Nephron (organoid): Measurements from ENCODE around the gene PLA2G5.

Experiments used
- H3K27ac Mint-ChIP-seq, 3 experiments: 2 replicates each; pipeline ENCODE4 v1.8.0; 2020; ENCODE audit warnings: mixed read lengths in 3 of 3, mild to moderate bottlenecking in 2 of 3, moderate library complexity in 1 of 3
- H3K27me3 Mint-ChIP-seq: 2 replicates; pipeline ENCODE4 v1.8.0; 2021; ENCODE audit warnings: low read depth, mild to moderate bottlenecking, moderate library complexity, mixed read lengths
- H3K36me3 Mint-ChIP-seq: 2 replicates; pipeline ENCODE4 v1.8.0; 2020; ENCODE audit warnings: low read depth, mixed read lengths
- H3K4me1 Mint-ChIP-seq: 2 replicates; pipeline ENCODE4 v1.8.0; 2020; ENCODE audit warnings: mixed read lengths
- H3K4me3 Mint-ChIP-seq, 3 experiments: 2 replicates each; pipeline ENCODE4 v1.8.0; 2020; ENCODE audit warnings: mild to moderate bottlenecking in 3 of 3, mixed read lengths in 3 of 3, moderate library complexity in 2 of 3
- H3K9me3 Mint-ChIP-seq: 2 replicates; pipeline ENCODE4 v1.8.0; 2020; ENCODE audit warnings: mixed read lengths
- CTCF ChIP-seq, 3 experiments: fragments of 200-600 bp; sonication (generic); IDR thresholded peaks; one replicate each; pipeline ENCODE4 v1.5.0; 2021; ENCODE audit warnings: antibody characterized with exemption in 3 of 3; ENCODE audit not compliant: unreplicated experiment in 3 of 3

The PLA2G5 gene

GRCh38 chr1:20109223-20109856 is 39.3 kb downstream of the PLA2G5 start:
- no peak overlapping the region for H3K4me3 Mint-ChIP-seq
- H3K27me3 Mint-ChIP-seq = peaks cover 14% of the 10 kb centered on the region
- TF ChIP-seq CTCF (IDR thresholded peaks at IDR 0.05; ENCODE audit: unreplicated experiment in 3 of 3) = no peak
- no peak overlapping the region for H3K27ac Mint-ChIP-seq
- H3K4me1 Mint-ChIP-seq = peaks cover 7% of the 10 kb centered on the region
- H3K36me3 Mint-ChIP-seq = no peaks in the 10 kb centered on the region
- no peaks in the 10 kb centered on the region for H3K9me3 Mint-ChIP-seq

- Mint-ChIP-seq H3K9me3 (no peaks in the 10 kb centered on the region), H3K27ac (no peak overlapping the region), H3K36me3 (no peaks in the 10 kb centered on the region), H3K27me3 (peaks cover 9% of the 10 kb centered on the region), H3K4me3 (no peak overlapping the region), H3K4me1 (peaks cover 7% of the 10 kb centered on the region)
- TF ChIP-seq CTCF (IDR thresholded peaks at IDR 0.05; ENCODE audit: unreplicated experiment in 3 of 3) = no peak
These were observed 40.7 kb downstream of the PLA2G5 start for GRCh38 chr1:20110679-20111078.

- Mint-ChIP-seq H3K4me1 (peaks cover 7% of the 10 kb centered on the region), H3K27ac (no peak overlapping the region), H3K27me3 (peaks cover 9% of the 10 kb centered on the region), H3K9me3 (no peaks in the 10 kb centered on the region), H3K36me3 (no peaks in the 10 kb centered on the region), H3K4me3 (no peak overlapping the region)
- no peak for TF ChIP-seq CTCF (IDR thresholded peaks at IDR 0.05; ENCODE audit: unreplicated experiment in 3 of 3)
These were observed 41.5 kb downstream of the PLA2G5 start for GRCh38 chr1:20111452-20111851.

GRCh38 chr1:20112279-20113000 is 42.4 kb downstream of the PLA2G5 start:
- no peak overlapping the region for H3K27ac Mint-ChIP-seq
- TF ChIP-seq CTCF (IDR thresholded peaks at IDR 0.05; ENCODE audit: unreplicated experiment in 3 of 3) = no peak
- no peak overlapping the region for H3K4me3 Mint-ChIP-seq
- no peaks in the 10 kb centered on the region for H3K36me3 Mint-ChIP-seq
- peaks cover 12% of the 10 kb centered on the region for H3K27me3 Mint-ChIP-seq
- peaks cover 7% of the 10 kb centered on the region for H3K4me1 Mint-ChIP-seq
- no peaks in the 10 kb centered on the region for H3K9me3 Mint-ChIP-seq

GRCh38 chr1:20114021-20114648 is 44.1 kb downstream of the PLA2G5 start:
- Mint-ChIP-seq H3K9me3 (no peaks in the 10 kb centered on the region), H3K27ac (no peak overlapping the region), H3K36me3 (no peaks in the 10 kb centered on the region), H3K4me3 (no peak overlapping the region), H3K4me1 (no peaks in the 10 kb centered on the region), H3K27me3 (peaks cover 10% of the 10 kb centered on the region)
- no peak for TF ChIP-seq CTCF (IDR thresholded peaks at IDR 0.05; ENCODE audit: unreplicated experiment in 3 of 3)
